Endothelial cell of umbilical vein (primary cell): Measurements from ENCODE around the gene SHROOM4.

Experiments used
- EZH2 ChIP-seq: IDR thresholded peaks from 2 replicates; pipeline ENCODE4 v1.6.1; 2012; ENCODE audit warnings: borderline replicate concordance, low read depth, mild to moderate bottlenecking, moderate library complexity, low read length, inconsistent platforms; ENCODE audit not compliant: severe bottlenecking
- GATA2 ChIP-seq: IDR thresholded peaks from 2 replicates; pipeline ENCODE4 v1.7.0; 2011; ENCODE audit warnings: low read depth, mild to moderate bottlenecking, moderate library complexity, mixed read lengths, low read length; ENCODE audit not compliant: insufficient read length, insufficient read depth
- MAX ChIP-seq: IDR thresholded peaks from 2 replicates; pipeline ENCODE4 v1.6.1; 2011; ENCODE audit not compliant: insufficient read depth, insufficient read length
- MYC ChIP-seq: IDR thresholded peaks from one replicate; pipeline ENCODE4 v1.6.1; 2011; ENCODE audit warnings: mild to moderate bottlenecking, low read depth, low read length
- POLR2A ChIP-seq: IDR thresholded peaks from 2 replicates; pipeline ENCODE4 v1.6.1; 2012; ENCODE audit warnings: low read depth, mild to moderate bottlenecking, control low read depth, low read length
- TF ChIP-seq, protein P1 (sequence below), 2 donors: IDR thresholded peaks; 1 replicate in 1 of 2; 2 replicates in 1 of 2; pipeline ENCODE4 v1.5.1; 2011; ENCODE audit warnings: low read length in 2 of 2, mild to moderate bottlenecking in 2 of 2, moderate library complexity in 2 of 2, control low read depth in 1 of 2, inconsistent platforms in 1 of 2, low read depth in 1 of 2; ENCODE audit not compliant: insufficient read depth in 1 of 2; ENCODE audit errors: extremely low read depth in 1 of 2

DNA sequence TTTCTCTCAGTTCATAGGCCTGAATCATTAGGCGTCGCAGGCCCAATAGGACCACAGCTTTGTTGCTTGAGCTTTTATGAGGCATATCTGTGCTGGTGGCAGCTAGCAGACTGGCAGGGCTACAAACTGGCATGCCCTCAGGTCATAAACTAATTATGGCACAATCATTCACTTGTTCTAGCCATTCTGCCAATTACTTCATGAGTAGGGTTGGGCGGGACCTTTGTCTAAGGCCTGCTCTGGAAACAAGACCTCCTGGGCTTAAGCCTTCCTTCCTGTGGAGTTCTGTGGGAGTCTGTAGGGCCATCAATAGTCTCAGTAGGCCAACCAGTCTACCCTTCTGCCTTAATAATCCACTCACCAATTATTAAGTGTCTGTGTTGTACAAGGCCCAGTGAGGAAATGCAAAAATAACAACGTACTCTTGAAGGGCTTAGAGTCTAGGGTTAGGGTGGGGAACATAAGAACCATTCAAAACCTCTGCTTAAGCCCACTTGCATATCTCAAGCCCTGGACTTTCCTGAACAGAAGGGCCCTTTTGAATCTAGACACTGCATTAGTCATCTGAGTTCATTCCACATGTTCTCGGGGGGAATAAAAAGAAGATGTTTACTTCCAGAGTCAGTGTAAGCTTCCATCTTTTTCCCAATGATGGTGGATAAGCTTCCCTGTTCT, 44.5 kb downstream of the SHROOM4 start:
- TF ChIP-seq MYC (no peak), POLR2A (no peak), GATA2 (no peak), MAX (no peak), EZH2 (no peak)
- TF ChIP-seq, protein P1, sequence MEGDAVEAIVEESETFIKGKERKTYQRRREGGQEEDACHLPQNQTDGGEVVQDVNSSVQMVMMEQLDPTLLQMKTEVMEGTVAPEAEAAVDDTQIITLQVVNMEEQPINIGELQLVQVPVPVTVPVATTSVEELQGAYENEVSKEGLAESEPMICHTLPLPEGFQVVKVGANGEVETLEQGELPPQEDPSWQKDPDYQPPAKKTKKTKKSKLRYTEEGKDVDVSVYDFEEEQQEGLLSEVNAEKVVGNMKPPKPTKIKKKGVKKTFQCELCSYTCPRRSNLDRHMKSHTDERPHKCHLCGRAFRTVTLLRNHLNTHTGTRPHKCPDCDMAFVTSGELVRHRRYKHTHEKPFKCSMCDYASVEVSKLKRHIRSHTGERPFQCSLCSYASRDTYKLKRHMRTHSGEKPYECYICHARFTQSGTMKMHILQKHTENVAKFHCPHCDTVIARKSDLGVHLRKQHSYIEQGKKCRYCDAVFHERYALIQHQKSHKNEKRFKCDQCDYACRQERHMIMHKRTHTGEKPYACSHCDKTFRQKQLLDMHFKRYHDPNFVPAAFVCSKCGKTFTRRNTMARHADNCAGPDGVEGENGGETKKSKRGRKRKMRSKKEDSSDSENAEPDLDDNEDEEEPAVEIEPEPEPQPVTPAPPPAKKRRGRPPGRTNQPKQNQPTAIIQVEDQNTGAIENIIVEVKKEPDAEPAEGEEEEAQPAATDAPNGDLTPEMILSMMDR (IDR thresholded peaks at IDR 0.05; ENCODE audit: extremely low read depth in 1 of 2, insufficient read depth in 1 of 2, low read depth in 1 of 2, low read length in 2 of 2) = no peak
